Measurements from ENCODE around the gene TRMU.

TRMU gene

DNA sequence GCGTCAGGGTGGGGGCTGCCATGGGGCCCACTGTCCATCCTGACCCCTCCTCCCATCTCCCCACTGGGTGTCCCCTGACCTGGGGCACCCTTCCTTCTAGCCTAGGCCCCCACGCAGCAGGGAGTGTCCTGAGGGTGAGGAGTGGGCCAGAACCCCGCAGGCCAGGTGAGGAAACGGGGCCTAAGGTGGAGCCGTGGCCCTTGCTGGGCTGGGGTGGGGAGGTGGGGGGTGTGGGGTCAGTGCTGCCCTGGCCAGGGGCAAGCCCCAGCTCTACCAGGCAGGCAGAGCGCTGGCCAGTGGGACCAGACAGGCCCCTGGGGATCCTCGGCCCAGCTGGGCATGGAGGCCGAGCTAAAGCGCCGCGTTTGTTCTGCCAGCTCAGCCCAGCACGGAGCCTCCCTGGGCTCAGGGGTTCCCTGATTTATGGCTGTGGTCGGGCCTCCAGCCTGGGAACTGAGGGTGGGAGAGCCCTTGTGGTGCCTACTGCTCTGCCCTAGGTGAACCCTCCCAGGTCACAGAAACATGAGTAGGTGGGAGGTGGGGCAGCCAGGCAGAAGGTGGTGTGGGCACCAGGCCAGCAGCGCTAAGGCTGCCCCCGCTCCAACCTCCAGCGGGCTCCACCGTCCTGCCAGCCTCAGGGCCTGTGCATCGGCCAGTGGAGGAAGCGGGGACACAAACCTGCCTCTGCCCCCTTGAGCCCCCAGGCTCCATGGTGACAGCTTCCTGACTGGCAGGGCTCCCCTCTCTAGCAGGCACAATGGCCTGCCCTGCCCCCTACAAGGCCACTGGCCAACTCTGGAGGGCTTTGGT, 22.4 kb downstream of the TRMU start:
- no peak for DNase-seq

DNA sequence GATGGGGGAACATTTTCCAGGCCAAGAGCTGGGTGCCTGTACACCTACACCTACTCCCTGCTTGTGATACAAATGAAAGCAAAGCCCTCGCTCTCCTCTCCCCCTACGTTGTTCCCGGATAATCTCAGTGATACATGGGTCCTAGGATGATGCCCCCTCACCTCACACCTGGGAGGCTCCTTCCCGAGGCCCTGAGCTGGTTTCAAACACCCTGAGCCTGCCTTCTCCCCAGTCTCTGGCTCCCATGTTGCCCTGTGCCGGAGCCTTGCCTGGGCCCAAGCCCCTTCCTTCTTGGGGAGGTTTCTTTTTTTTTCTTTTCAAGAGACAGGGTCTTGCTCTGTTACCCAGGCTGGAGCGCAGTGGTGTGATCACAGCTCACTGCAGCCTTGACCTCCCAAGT, 23.3 kb downstream of the TRMU start:
- DNase-seq = no peak

DNA sequence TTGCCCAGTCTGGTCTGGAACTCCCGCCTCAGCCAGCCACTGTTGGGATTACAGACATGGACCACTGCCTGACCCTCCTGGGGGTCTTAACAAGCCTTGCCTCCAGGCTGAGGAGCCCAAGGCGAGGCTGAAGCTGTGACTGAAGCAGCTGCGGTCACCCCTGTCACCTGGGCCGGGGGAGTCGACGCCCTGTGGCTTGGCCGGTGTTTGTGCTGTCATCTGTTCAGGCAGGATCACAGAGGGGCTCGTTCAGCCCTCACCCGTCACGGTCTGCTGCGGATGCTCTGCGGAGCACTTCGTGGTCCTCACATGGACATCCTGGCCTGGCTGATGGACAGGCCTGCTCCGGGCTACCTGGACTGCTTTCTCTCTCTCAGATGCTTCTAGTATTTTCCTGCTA, 23.8 kb downstream of the TRMU start:
- DNase-seq = no peak

DNA sequence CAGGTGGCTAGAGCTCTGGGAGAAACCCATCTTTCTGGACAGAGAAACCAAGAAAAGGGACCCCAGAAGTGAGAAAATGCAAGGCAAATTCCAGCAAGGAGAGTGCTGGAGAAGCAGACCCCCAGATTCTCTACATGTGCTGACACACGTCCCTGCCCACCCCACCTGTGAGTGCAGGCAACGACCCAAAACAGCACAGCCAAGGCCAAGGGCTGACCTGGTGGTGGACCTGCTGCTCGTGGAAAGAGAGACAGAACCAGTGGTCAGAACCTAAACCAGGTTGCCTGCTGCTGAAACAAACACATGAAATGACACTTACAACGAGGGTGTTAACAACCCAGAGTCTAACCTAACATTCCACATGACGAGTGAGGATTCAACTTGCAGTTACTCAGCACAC, 24.6 kb downstream of the TRMU start:
- no peak for DNase-seq

DNA sequence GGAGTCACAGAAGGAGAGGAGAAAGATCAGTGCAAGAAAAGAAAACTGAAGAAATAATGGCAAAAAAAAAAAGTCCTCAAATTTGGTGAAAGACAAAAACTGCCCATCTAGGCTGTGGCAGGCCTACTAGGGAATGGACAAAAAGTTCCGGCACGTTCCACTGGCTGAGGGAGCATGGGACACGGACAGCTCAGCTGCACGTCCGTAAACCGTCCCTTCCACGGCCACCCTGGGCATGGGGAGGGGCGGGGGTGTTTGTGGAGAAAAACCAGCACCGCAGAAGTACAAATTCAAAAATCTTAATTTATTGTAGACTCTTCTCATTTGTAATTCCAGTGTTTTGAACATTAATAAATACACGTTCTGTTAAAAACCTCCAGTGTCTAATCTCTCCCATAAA, 25.4 kb downstream of the TRMU start:
- no peak for DNase-seq

DNA sequence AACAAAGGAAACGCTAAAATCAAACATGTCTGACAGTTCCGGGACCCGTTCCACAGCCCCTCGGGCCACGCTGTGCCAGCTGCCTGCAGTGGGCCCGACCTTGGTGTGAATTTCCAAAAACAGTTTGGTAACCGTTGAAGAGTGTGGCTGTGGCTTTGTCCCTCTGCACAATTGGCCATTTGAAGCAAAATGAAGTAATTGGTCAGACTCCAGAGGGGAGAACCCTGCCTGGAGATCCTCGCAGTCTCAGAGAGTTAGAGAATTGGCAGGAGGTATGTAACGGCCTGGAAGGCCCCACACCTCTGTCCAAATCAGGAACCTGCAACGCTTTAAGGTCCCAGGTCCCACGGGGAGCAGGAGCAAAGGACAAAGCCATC, 26.3 kb downstream of the TRMU start:
- no peak for DNase-seq

DNA sequence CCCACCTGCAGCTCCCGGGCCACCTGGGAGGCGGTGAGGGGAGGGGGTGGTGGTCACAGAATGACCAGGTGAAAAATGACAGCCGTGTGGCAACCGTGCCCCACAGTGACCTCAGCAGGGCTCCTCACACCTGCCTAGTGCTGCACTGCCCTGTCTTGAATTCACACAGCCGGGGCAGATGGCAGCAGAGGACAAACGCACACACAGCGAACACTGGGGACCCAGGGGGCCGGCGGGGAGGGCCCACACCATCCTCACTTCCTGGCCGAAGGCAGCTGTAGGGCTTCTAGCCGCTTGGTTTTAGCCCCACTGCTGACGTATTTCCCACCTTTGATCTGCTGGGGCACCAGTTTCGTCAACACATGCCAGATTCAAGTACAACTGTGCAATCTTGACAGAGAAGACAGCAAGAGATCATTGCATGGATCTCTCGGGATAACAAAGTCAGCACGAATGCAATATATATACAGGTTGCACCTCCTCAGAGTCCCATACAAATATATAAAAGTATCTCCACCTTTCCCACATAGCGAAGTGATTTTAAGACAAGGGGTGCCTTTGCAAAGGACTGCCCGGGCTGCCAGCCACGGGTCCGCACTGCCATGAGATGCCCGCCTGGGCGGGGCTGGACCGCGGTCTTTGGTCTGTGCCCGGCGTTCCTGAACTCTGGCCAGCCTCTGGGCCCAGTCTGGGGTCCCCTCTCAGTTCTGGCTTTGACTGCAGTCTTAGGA, 26.9 kb downstream of the TRMU start:
- no peak for DNase-seq

DNA sequence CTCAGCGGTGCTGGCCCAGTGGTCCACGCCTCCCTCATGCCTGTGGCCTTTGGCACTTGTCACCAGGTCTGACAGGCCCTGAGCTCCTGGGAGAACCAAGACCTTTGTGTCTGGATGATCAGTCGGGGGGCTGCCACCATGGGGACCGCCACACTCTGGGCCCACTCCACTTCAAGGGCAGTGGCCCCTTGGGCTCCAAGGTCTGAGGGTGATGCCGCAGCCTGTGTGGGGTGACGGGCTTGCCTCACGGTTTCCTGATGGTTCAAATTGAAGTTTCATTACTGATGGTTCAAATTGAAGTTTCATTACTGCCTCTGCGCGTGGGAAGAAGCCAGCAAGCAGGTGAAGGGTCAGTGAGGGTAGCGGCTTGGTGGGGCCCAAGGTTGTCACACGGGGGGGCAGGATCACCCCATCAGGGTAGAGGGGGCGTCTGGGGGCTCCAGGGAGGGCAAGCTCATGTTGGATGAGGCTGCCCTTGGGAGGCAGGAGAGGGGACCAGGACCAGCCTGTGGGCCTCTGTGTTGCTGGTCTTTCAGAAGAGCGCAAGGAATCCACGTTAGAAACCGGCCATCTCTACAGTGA, 27.5 kb downstream of the TRMU start:
- DNase-seq = no peak

DNA sequence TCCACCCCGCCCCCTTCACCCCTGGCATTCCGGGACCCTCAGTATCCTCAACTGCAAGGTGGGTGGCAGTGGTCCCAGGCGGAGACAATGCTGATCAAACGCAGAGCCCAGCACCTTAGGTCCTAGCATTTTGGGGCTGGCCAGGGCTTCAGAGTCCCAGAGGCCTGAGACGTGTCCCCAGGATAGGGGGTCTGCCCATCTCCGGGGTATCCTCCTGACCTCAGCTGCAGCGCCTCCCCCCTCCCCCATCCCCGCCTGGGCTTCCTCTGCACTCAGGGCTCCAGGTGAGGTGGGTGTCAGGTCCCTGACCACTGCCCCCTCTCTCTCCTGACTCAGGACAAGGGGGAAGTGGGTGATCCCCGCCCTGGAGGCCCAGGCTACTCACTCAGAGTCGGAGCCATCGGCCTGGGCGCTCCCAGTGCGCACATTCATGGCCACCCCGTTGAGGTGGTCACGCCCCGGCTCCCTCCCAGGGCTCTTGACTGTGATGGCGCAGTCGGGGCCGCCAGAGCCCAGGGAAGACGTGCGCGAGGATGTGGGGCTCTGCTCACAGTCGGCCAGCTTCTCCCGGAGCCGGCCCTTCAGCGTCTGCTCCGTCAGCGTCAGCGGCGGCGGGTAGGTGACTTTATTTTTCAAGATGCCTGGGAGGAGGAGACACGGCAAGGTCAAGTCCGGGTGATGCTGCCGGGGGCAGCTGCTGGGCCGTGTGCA, 28.3 kb downstream of the TRMU start:
- no peak for DNase-seq

DNA sequence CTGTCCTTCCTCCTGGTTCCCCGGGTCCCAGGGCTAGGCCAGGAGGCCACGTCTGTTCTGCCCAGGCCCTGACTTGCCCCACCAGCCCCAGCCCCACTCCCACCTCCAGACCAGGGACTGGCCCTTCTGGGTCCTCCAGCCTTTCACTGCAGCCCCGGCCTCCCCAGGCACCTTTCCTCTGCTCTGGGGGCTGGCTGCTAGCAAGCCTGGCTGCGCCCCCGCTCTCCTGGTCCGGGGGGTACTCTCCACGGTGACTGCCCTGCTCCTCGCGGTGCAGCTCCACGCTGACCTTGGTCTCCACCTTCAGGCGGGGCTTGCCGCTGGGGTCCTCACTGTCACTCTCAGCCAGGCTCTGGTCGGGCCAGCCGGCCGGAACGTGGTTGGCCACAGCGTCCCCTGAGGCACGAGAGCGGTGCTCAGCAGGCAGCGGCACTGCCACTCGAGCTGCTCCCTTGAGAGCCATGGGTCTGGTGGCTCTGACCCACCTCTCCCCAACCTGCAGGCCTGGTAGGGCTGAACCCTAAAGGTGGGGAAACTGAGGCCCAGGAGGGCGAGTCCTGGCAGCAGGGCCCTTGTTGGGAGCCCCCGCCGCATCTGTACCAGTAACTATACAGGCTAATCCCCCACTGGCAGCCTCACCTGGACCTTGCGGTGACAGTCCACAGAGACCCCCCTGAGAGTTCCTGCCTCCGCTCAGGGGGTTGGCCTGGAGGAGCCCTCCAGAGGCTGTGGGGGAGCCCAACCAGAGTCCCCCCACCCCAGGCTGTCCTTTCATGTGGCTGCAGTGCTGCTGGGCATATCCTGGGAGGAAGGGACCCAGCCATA, 29.0 kb downstream of the TRMU start:
- DNase-seq = no peak

DNA sequence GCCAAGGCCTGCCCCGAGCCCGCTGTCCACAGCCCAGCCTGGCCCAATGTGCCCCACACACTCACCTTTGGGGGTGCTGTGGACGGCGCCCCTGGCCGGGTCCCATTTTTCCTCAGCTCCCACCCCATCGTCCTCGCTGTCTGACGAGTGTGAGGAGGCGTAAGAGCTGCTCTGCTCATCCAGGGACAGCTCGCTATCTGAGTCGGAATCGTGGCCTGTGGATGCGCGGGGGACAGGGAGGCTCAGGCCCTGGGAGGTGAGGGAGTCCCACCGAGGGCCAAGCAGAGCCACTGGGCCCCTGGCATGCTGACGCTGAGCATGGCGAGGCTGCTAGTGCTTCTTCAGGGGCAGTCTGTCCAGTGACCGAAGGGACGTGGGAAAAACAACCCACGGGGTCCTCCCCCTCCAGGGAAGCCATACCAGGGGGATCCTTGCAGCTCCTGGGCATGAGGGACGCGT, 29.7 kb downstream of the TRMU start:
- DNase-seq = no peak

DNA sequence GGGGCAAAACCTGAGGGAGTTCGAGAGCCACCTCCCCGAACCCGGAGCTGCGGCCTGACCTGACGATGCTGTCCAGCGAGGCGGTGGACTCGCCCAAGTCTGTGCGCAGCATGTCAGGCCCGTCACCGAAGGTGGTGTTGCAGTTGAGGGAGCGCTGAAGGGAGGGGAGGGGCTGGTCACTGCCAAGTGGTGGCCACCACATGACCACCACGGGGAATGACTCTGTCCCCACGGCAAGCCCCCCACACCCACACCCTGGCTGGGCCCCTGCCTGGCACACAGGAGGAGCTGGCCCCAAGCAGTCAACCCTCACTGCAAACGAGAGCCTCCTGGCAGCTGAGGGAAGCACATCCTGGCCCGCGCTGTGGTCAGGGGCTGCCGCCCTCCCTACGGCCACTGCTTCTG, 30.8 kb downstream of the TRMU start:
- no peak for DNase-seq

DNA sequence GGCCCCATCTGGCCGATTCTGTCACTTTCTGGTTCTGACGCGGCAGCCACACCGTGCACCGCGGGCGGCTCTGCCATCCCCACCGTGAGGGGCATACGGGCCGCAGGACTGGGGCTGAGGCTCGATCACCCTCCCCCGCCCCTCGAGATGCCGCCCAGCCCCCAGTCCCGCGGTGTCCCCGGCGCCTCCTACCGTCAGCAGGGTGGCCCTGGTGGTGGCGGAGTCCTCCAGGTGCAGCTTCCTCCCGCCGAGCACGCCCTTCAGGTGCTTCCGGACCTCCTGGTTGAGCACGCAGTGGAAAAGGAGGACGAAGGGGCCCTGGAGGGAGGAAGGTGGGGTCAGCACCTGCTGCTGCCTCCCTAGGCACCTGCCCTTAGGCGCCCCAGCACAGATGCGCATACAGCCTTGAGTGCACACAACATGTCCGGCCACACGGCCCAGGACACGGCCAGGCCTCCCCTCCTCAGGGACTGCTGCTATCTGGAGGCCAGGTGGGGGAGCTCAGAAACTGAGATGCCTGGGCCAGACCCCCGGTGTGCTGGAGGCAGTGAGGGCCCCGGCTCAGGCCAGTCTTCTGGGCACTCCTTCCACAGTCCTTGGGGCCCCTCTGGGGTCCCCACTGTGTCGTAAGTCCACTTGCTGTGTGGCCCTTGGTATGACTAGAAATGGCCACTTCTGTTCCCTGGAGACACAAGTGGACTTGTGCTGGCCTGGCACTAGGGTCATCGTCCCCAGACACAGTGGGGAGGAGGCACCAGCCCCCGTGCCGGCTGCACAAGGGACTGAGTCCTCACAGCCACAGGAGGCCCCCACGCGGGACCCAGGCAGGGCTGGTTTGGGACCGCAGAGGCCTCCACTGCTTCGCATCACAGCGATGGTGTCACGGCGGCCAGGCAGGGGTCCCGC, 31.5 kb downstream of the TRMU start:
- DNase-seq = no peak

DNA sequence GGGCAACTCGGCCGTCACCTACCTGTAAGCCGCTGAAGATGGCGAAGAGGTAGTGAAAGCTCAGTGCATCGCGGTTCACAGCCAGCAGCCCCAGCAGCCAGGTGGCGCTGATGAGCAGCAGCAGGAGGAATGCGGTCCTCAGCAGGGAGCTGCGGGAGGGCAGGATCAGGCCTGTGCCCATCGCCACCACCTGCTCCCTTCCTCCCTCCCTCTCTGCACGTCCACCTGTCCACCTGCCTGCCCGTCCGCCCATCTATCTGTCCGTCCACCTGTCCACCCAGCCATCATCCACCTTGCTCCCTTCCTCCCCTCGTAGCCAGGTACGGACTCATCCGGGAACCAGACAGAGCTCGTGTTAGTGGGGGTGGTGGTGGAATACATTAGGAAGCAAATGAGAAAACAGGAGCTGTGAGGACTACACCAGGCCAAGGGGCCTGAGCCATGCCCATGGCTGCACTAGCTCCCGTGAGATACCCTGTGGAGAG, 32.2 kb downstream of the TRMU start:
- no peak for DNase-seq

DNA sequence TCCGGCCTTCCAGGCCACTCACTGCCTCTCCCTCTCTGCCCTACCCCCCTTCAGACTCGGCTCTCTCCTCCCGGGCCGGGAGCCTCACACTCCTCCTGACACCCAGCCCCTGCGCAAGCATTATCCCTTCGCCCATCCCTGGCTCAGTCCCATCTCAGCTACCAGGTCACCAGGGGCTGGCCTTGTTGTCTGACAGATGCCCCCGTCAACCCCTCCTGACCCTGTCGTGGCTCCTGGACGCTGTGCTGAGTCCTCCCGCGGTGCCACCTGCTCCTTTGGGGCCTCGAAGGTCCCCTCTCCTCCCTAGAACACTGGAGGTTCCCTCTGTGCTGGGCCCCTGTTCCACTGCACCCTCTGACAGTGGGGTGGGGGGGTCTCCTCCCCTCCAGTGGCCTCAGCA, 32.9 kb downstream of the TRMU start:
- no peak for DNase-seq

DNA sequence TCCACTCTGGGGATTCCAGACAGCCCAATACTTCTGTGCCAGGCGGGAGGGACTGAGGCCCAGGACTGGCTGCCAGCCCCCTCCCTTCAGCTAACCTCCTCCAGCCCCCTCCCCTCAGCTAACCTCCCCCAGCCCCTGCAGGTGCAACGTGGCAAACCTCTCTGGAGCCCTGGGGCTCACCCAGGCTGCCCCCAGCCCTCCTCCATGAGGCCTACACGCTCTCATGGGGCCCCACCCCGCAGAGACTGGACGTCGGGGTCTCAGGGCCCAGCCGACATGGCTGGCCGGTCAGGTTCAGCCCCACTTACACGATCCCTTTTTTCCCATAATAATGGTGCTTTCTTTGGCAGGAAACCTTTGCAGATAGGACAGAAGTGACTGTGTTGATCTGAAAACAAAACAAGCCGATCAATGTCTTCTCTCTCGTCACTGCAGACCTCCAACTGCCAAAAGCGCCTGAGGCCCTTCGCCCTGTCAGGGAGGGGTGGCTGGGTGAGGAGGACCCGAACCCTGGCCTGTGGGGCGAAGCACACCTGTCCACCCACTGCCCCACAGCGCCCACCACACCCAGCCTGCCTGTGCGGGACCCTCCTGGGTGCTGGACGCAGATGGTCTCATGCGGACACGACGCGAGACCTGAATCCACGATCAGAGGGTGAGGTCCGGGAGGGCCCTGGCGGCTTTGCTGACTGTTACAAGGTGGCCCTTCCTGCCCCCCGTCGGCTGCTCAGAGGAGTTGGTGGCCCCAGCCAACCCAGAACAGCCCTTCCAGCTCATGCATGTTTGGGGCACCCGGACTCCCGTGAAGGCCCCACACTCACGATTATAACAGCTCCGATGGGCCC, 33.6 kb downstream of the TRMU start:
- no peak for DNase-seq

DNA sequence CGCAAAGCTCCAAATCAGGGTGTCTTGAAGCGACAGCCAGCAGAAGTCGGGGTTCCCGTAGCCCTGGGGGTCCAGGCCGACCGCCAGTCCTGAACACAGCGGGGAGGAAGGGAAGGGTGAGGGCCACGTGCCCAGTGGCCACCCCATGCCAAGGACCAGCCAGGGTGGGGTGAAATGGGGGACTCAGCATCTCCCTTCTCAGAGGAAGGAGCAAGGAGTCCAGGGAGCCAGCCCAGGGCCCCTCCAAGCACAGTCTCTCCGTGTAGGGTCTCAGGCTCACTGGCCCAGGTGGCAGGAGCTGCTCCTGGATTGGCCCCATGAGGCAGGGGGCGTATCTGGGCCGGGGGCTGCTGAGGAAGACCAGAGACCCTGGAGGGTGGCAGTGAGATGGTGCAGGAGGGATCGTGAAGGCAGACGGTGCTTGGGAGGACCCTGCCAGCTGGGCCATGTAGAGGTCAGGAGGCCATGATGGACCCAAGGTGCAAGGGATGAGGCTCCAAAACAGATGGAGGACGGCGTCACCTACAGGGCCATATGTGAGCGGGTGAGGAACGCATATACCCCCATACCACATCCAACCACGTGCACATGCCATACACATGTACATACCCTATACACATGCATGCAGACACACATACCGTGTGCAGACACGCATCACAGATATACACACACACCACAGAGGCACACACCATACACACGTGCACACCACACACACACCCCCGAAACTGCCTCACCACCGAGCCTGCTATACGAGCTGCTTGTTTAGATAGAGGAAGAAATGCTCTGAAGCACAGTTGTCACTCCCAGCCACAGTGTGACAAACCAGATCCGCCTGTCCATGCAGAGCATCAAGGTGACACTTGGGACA, 34.4 kb downstream of the TRMU start:
- no peak for DNase-seq

DNA sequence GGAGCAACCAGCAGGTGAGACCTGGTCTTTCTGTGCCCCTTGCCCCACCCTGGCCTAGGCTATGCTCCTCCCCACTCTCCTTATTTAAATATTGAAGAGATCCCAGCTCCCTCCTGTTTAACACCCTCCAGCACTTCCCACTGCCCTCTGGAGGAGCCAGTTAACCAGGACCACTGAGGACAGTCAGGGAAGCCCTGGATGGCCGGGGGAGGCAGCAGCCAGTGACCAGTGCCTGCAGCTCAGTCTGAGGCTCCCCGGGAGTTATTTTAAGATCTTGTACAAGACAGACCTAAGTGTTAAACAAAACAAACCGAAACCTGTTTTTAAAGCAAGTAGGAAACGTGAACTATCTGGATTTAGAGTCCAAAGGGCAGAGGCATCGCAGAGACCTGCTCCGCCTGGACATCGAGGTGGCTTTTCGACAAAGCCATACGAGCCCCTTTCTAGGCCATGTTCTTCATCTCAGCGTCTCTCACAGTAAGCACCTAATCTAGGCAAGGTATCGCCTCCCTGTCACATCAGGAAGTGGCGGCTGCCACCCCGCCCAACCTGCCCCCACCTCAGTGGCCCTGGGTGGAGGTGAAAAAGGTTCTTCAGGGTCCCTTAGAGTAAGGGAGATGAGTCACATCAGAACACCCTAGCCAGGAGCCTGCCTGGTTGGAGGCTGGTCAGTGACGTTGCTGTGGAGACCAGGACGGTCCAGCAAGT, 35.2 kb downstream of the TRMU start:
- no peak for DNase-seq
